Activated gamma-delta T cell treated with Interleukin-2 at 50 U/mL for 16 hours (primary cell): Measurements from ENCODE around the gene PHF11.
"Not testable (repeated sequence)": the region's sequence is repeated elsewhere in the genome, so short reads cannot be mapped to it uniquely, and the experiment has no call there.

ENCODE experiments used
- DNase-seq: peaks from one replicate; pipeline ENCODE4 v3.0.0-alpha.2; 2020

Gene PHF11

DNA sequence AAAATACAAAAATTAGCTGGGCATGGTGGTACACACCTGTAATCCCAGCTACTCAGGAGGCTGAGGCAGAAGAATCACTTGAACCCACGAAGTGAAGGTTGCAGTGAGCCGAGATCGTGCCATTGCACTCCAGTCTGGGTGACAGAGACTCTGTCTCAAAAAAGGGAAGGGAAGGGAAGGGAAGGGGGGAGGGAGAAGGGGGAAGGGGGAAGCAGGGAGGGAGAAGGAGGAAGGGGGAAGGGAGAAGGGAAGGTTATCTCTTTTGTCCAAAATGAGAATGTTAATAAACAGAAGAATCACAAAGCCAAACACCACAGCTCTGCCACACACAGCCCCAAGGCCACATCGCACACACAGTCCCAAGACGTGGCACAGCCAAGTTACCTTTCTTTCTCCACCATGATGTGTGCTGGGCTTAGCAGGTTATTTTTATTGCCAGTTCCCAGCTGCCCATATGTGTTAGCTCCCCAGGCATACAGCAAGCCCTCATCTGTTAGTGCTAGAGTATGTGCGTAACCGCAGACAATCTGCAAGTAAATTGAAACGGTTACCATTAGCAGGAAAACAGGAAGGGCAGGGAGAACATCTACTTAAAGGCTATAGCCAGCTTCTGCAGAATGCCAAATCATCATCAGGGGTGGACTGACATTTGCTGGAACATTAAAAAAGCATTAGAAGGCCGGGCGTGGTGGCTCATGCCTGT, 55.3 kb downstream of the PHF11 start:
- DNase-seq, result no peak

DNA sequence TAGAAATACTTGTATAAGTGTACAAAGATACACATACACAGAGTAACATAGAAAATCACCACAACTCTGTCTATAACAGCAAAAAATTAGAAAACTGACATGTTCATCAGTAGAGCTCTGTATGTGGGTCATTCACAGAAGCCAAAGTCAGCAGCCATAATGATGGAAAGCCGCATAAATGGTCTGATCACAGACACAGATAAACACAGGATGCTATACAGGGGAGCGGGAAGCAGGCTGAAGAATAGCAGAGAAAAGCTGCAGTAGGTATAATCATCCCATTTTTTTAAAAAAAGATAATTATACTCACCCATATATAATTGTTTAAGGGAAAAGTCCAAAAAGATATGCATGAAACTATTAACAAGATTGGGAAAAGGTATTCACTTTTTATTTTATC, 58.1 kb downstream of the PHF11 start:
- DNase-seq, result no peak

DNA sequence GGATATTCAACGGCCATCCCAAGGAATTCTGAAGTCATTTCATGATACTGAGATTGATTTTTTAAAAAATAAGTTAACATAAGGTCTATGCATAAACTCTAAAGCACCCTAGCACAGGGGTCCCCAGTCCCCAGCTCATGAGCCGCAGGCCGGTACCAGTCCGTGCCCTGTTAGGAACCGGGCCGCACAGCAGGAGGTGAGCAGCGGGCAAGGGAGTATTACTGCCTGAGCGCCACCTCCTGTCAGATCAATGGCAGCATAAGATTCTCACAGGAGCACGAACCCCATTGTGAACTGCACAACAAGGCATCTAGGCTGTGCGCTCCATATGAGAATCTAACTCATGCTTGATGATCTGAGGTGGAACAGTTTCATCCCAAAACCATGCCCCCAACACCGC, 58.6 kb downstream of the PHF11 start:
- no peak for DNase-seq

DNA sequence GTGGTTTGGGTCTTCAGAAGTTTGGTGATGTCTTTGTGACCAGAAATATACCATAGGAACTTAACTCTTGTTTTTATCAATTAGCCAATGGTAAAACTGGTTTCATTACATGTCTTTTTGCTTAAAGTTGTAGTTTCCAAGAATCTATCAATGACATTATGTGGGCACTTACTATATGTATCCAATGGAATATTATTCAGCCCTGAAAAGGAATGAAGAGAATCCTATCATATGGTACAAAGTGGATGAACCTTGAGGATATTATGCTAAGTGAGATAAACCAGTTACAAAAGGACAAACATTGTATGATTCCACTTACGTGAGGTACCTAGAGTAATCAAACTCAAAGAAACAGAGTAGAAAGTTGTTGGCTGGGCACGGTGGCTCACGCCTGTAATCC, 63.3 kb downstream of the PHF11 start:
- DNase-seq, result no peak

DNA sequence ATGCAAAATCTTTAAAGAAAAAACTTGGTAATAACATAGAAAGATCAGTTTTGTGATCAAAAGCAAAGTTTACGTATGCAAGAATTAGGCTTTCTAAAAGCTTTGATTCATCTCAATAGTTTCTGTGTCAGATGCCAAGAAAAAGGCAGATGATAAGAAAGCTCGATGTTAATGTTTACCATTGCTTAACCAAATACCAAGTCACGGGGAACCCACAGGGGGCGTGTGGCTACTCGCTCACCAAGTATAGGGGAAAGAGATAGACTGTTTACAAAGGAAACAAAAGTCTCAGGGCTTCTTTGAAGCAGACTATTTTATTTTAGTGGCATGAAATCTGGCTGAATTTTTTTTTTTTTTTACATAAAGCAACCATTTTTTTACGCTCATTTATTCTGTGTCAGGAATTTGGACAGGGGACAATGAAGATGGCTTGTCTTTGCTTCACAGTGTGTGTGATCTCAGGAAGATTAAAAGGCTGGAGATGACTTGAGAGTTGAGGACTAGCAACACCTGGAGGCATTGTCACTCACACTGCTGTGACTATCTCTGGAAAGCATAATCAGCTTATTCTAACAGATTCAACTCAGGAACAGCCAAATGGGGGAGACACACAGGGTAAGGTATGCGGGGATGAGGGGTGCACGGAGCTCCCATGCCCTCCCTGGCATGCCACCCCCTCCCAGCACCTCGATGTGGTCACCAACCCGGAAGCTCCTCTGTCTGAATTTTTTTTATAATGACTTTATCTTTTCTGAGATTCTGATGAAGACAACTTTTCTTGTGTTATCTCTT, 64.7 kb downstream of the PHF11 start:
- peak; percentile 41 for DNase-seq

DNA sequence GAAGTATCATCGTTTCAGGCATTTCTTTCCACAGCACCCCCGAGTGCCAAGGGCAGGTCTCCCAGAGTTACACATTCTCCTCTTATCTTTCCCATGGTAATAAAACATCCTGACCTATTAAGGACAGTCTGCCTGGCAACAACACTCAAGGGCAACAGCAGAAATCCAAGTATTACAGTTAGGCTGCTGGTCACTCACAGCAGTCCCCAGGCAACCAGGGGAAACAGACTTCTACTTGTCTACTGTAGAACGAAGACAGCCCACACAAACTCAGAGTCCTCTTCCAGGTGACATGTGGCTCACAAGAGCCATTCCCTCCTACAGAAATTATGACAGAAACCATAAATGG, 65.3 kb downstream of the PHF11 start:
- DNase-seq, result no peak

DNA sequence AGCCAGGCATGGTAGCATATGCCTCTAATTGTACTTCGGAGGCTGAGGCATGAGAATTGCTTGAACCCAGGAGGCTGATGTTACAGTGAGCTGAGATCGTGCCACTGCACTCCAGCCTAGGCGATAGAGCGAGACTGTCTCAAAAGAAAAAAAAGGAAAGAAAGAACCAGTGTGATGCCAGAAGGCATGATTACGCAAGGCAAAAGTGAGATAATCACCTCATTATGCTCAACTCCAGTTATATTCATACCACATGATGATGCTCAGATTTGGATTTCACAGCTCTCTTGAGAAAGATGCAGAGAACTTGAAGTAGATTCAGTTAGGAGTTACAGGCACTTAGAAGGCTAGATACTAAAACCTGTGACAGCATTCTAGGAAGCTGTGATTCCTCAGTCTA, 67.8 kb downstream of the PHF11 start:
- no peak for DNase-seq

DNA sequence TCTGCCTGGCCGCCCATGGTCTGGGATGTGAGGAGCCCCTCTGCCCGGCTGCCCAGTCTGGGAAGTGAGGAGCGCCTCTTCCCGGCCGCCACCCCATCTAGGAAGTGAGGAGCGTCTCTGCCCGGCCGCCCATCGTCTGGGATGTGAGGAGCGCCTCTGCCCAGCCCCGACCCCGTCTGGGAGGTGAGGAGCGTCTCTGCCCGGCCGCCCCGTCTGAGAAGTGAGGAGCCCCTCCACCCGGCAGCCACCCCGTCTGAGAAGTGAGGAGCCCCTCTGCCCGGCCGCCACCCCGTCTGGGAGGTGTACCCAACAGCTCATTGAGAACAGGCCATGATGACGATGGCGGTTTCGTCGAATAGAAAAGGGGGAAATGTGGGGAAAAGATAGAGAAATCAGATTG, 69.7 kb downstream of the PHF11 start:
- DNase-seq, result not testable (repeated sequence)

DNA sequence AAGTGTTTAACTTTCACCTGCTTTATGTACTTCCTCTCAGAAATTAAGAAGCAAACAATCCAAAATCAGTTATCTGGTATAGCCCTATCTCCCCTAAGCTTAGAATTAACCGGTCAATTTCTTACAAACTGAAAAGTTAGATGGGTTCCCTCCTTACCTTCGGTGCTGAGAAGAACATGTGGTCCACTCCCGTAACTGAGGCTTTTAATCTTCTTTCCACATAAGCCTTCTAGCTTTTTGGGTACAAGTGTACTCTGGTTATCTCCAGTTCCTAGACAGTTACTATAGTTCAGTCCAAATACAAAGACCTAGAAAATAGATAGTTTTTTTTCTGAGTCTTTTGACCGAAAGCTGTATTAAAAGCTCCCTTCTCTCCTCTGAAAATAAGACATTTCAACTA, 70.7 kb downstream of the PHF11 start:
- no peak for DNase-seq

DNA sequence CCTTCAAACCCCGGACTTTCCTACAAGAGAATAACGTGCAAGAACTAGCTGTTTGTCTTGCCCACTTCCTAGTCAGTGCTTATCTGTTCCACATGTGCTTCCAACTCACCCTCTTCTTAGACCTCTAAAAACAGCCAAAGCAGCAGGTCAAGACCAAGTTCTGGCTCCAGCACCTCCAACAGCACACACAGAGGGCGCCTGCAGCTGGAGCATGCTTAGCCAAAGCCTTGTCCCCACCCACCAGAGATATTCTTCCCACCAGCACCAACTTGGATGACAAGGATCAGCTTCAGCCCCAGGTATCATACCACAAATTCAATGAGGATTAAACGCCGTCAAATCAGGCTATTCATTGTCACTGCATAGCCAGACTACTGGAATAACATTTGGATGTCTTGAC, 71.7 kb downstream of the PHF11 start:
- no peak for DNase-seq

DNA sequence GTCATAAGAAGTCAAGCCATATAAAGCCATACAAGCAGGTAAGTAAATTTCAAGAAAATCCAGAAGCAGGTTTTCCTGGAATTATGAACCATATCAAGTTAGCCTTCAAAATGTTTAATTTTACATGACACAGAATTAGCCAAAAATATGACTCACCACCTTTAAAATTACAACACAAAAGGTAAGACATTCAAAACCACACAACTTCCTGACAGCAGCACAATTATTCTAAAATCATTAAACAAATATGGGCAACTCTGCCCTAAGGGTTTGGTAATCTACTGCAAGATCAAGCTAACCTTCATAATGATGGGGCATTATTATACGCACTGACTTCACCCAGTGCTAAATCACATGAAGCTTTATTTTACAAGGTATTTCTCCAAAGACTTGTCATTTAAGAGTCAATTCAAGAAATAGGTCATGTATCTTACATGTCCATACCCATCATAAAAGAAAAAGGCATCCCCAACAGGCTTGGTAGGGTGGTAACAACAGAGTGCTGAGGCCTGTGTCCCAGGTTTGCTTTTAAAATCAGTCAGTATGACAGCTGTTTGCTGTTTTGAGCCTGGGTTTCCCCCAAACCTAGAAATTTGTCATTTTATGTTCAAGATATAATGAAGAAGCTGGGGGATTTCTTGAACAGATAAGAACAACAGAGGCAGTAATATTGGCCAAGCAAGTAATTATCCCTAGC, 74.4 kb downstream of the PHF11 start:
- no peak for DNase-seq

DNA sequence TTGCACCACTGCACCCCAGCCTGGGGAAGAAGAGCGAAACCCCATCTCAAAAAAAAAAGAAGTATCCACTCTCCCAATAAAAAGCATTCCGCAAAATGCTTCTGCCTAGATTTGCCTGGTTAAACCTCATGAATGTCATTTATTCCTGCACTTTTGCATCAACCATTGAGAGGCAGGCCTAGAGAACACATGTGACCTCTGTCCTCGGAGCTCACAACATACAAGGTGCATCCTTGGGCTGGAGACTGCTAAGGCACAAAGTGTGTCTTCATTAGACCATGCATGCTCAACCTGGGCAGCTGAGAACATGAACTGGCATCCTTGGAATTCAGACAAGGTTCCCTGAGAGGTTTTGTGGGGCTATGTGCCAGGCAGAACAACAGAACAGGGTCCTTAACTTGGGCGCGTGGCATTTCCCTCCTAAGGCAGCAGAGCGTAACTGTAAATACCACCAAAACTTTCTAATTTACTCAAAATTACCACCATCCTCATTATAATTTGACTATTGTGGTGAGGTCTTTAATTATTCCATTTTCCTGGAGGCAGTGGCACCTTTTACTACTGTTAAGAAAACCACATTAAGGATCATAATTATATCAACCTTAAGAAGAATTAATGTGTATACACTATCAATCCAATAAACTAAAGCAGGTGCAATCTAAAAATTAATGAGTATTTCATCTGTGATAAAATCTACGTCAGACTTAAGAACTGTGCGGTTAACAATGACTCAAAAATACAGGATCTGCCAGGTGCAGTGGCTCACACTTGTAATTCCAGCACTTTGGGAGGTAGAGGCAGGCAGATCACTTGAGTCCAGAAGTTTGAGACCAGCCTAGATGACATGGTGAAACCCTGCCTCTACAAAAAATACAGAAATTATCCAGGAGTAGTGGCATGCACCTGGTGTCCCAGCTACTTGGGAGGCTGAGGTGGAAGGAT, 75.8 kb downstream of the PHF11 start:
- DNase-seq, result no peak
